ENCODE results near the gene PRDM7. TPM values are rescaled to one million over a fixed set of nuclear protein-coding genes. Genes with fewer than 3 reads are reported as not detected.

Gene PRDM7
- total and polyA plus RNA-seq, 2 of the 4 experiments (the other 2 are of a cell fraction): not detected

DNA sequence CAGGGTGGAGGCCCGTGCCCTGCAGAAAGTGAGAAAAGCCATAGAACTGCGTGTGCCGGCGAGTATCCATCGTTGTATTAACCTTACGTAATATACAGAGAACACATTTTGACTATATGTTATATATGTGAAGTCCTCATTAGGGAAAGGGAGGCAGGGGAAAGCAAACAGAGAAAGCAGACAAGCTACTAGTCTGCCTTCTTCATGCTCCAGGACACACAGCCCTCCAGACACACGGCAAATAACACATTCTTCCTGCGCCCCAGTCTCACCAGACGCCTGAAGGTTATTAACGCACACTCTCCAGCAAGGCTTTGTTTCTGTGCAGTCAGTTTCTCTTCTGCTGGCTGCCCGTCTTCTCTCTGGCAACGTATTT is 28.8 kb downstream of the PRDM7 start:
- H3K4ac ChIP-seq (ENCODE audit: low read depth, low read length): no peak overlapping the region
- H3K36me3 ChIP-seq (ENCODE audit: control insufficient read depth, insufficient read depth, low read length): no peaks in the 10 kb centered on the region; the same call in 1 of the 2 replicates
- H3K9me1 ChIP-seq (ENCODE audit: insufficient read depth, low read length): no peaks in the 10 kb centered on the region
- H3K56ac ChIP-seq (ENCODE audit: extremely low read depth, insufficient read depth, low read length): no peak overlapping the region
- H3K9ac ChIP-seq (ENCODE audit: low read depth, low read length): no peak overlapping the region
- H2AK5ac ChIP-seq (ENCODE audit: low read depth, low read length): no peak overlapping the region
- no peak for ATAC-seq (ENCODE audit: low read depth)
- no peaks in the 10 kb centered on the region for H3K79me1 ChIP-seq (ENCODE audit: low read depth in 1 of 2, low read length in 2 of 2)
- no peak overlapping the region for H4K8ac ChIP-seq (ENCODE audit: low read depth in 2 of 2, low read length in 2 of 2)
- H4K91ac ChIP-seq (ENCODE audit: insufficient read depth, low read depth, low read length): no peak overlapping the region
- H2BK5ac ChIP-seq (ENCODE audit: low read depth, low read length, poor library complexity, severe bottlenecking): no peak overlapping the region
- peaks cover 11% of the 10 kb centered on the region for H3K4me1 ChIP-seq (ENCODE audit: control insufficient read depth, insufficient read depth, low read length)
- intact Hi-C loops (cut with micrococcal nuclease) (no loop called here), in situ Hi-C loops (cut with MboI; ENCODE audit: low sequenced_read_pairs) (no loop called here), dilution Hi-C loops (cut with HindIII; ENCODE audit: low sequenced_read_pairs, unreplicated experiment) (no loop called here)
- POLR2A ChIA-PET (ENCODE audit: unreplicated experiment): no interaction called here
- no peak overlapping the region for H2BK20ac ChIP-seq (ENCODE audit: low read depth, low read length)
- H2AK9ac ChIP-seq (replicated peaks; ENCODE audit: low read depth, low read length, poor library complexity): no peak overlapping the region
- no peak overlapping the region for H3K27ac ChIP-seq (ENCODE audit: insufficient read depth, low read length)
- no peak overlapping the region for H3K18ac ChIP-seq (ENCODE audit: low read depth, low read length)
- H4K5ac ChIP-seq (ENCODE audit: low read depth, low read length): no peak overlapping the region
- no peaks in the 10 kb centered on the region for H4K20me1 ChIP-seq (ENCODE audit: insufficient read depth, low read length)
- no peak overlapping the region for H2AFZ ChIP-seq (replicated peaks; ENCODE audit: low read length, poor library complexity)
- H2BK120ac ChIP-seq (ENCODE audit: low read depth, low read length): no peak overlapping the region
- no peak for DNase-seq
- H3K14ac ChIP-seq (replicated peaks; ENCODE audit: low read depth, low read length): no peak overlapping the region
- BruUV-seq (replicated peaks): no TSS peak
- H3K4me3 ChIP-seq (ENCODE audit: insufficient read depth, low read depth, low read length): no peak overlapping the region
- no peak overlapping the region for H3K23ac ChIP-seq (ENCODE audit: low read depth, low read length)
- TF ChIP-seq CHD1 (IDR thresholded peaks at IDR 0.05; ENCODE audit: low read depth, low read length): no peak
- TF ChIP-seq SMC3 (IDR thresholded peaks at IDR 0.05; ENCODE audit: low read depth, low read length): no peak
- no peak for TF ChIP-seq FOS (IDR thresholded peaks at IDR 0.05; ENCODE audit: low read depth, low read length)
- TF ChIP-seq ELK1 (IDR thresholded peaks at IDR 0.05; ENCODE audit: borderline replicate concordance, low read depth, low read length): no peak
- no peak for TF ChIP-seq NFE2L2 (IDR thresholded peaks at IDR 0.05; ENCODE audit: low read depth, low read length)
- TF ChIP-seq MAFK (IDR thresholded peaks at IDR 0.05; ENCODE audit: low read depth, low read length): no peak
- TF ChIP-seq RAD21 (IDR thresholded peaks at IDR 0.05; ENCODE audit: low read length): no peak
- TF ChIP-seq CEBPB (IDR thresholded peaks at IDR 0.05; ENCODE audit: low read depth, low read length): no peak
- TF ChIP-seq MAZ (IDR thresholded peaks at IDR 0.05; ENCODE audit: borderline replicate concordance, low read depth, low read length): no peak
- no peak for TF ChIP-seq RFX5 (IDR thresholded peaks at IDR 0.05; ENCODE audit: low read depth, low read length)
- TF ChIP-seq, protein P1, sequence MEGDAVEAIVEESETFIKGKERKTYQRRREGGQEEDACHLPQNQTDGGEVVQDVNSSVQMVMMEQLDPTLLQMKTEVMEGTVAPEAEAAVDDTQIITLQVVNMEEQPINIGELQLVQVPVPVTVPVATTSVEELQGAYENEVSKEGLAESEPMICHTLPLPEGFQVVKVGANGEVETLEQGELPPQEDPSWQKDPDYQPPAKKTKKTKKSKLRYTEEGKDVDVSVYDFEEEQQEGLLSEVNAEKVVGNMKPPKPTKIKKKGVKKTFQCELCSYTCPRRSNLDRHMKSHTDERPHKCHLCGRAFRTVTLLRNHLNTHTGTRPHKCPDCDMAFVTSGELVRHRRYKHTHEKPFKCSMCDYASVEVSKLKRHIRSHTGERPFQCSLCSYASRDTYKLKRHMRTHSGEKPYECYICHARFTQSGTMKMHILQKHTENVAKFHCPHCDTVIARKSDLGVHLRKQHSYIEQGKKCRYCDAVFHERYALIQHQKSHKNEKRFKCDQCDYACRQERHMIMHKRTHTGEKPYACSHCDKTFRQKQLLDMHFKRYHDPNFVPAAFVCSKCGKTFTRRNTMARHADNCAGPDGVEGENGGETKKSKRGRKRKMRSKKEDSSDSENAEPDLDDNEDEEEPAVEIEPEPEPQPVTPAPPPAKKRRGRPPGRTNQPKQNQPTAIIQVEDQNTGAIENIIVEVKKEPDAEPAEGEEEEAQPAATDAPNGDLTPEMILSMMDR (conservative IDR thresholded peaks at IDR 0.05; ENCODE audit: low read depth, low read length): no peak
- TF ChIP-seq BHLHE40 (IDR thresholded peaks at IDR 0.05; ENCODE audit: low read depth, low read length): no peak
- TF ChIP-seq POLR2A (IDR thresholded peaks at IDR 0.05; ENCODE audit: low read depth, low read length): no peak
- TF ChIP-seq USF2 (IDR thresholded peaks at IDR 0.05; ENCODE audit: low read depth, low read length): no peak
- TF ChIP-seq MXI1 (IDR thresholded peaks at IDR 0.05; ENCODE audit: borderline replicate concordance, low read depth, low read length): no peak
- no peak for TF ChIP-seq RCOR1 (IDR thresholded peaks at IDR 0.05; ENCODE audit: insufficient replicate concordance, low read length)
- H2BK15ac ChIP-seq (ENCODE audit: low read depth, low read length): no peak overlapping the region
- 40% methylated on average over 4 of the region's 12 CpGs; no CpG with 5 or more reads in 1 of the 2 experiments for WGBS, 2 experiments (ENCODE audit: extremely low coverage in 2 of 2, insufficient read length in 1 of 2)
- 0 out of 2 replicates have a peak, but pooled peaks cover 2% of the 10 kb centered on the region for H3K9me3 ChIP-seq (ENCODE audit: control insufficient read depth, insufficient read depth, low read length)
- no peak overlapping the region for H3K4me2 ChIP-seq (ENCODE audit: low read depth, low read length)
- CTCF ChIA-PET: no interaction called here
- no peaks in the 10 kb centered on the region for H3K27me3 ChIP-seq (ENCODE audit: control insufficient read depth, insufficient read depth, low read length)

Data from IMR-90 (cell line).